CD14-positive monocyte (primary cell): Measurements from ENCODE around the gene NEGR1. TPM values are rescaled to one million over a fixed set of nuclear protein-coding genes. Genes with fewer than 3 reads are reported as not detected.

ENCODE experiments used
- DNase-seq, 3 donors: peaks; one replicate each; pipeline ENCODE4 v3.0.0-alpha.2; 2011 to 2022
- H2AFZ ChIP-seq: 2 replicates; pipeline ENCODE4 v1.6.0; 2012; ENCODE audit warnings: mild to moderate bottlenecking, low read depth, low read length, inconsistent platforms; ENCODE audit not compliant: insufficient read depth, poor library complexity, severe bottlenecking
- H3K27ac ChIP-seq, 2 donors: 1 replicate in 1 of 2; 2 replicates in 1 of 2; pipeline ENCODE4 v1.5.1; 2012 to 2013; ENCODE audit warnings: low read length in 2 of 2, control low read depth in 1 of 2, inconsistent platforms in 1 of 2, low read depth in 1 of 2, mild to moderate bottlenecking in 1 of 2
- H3K27me3 ChIP-seq, 2 donors: one replicate each; pipeline versions ENCODE4 v1.6.0 to v1.6.1; 2011 to 2013; ENCODE audit warnings: low read length in 2 of 2; ENCODE audit not compliant: control insufficient read depth in 2 of 2, insufficient read depth in 2 of 2
- H3K36me3 ChIP-seq, 2 donors: replicated peaks in 1 of 2; 1 replicate in 1 of 2; 2 replicates in 1 of 2; pipeline versions ENCODE4 v1.5.1 to v1.6.1; 2012 to 2013; ENCODE audit warnings: low read length in 2 of 2, control low read depth in 1 of 2, inconsistent platforms in 1 of 2, mild to moderate bottlenecking in 1 of 2; ENCODE audit not compliant: insufficient read depth in 2 of 2, control insufficient read depth in 1 of 2
- H3K4me1 ChIP-seq, 2 donors: 1 replicate in 1 of 2; 2 replicates in 1 of 2; pipeline versions ENCODE4 v1.5.1 to v1.6.1; 2012 to 2013; ENCODE audit warnings: low read length in 2 of 2, control low read depth in 1 of 2, inconsistent platforms in 1 of 2, mild to moderate bottlenecking in 1 of 2, moderate library complexity in 1 of 2; ENCODE audit not compliant: insufficient read depth in 2 of 2, control insufficient read depth in 1 of 2
- H3K4me2 ChIP-seq: replicated peaks from 2 replicates; pipeline ENCODE3; 2012; ENCODE audit warnings: low read length, moderate library complexity, mild to moderate bottlenecking; ENCODE audit not compliant: poor library complexity, severe bottlenecking; ENCODE audit errors: extremely low read depth
- H3K4me3 ChIP-seq, 3 experiments: fragments of 200-600 bp in 1 of 3; sonication (generic) in 1 of 3; replicated peaks in 1 of 3; 1 replicate in 2 of 3; 2 replicates in 1 of 3; pipeline ENCODE4 v1.5.1; 2011 to 2013; ENCODE audit warnings: low read length in 3 of 3, mild to moderate bottlenecking in 3 of 3, control low read depth in 2 of 3, low read depth in 2 of 3, inconsistent platforms in 1 of 3, moderate library complexity in 1 of 3
- H3K79me2 ChIP-seq: 2 replicates; pipeline ENCODE4 v1.6.0; 2012; ENCODE audit warnings: mild to moderate bottlenecking, control low read depth, inconsistent platforms, low read length, moderate library complexity; ENCODE audit not compliant: insufficient read depth
- H3K9ac ChIP-seq: 2 replicates; pipeline ENCODE4 v1.6.0; 2017; ENCODE audit warnings: low read length, mild to moderate bottlenecking; ENCODE audit not compliant: insufficient read depth, poor library complexity, severe bottlenecking
- H3K9me3 ChIP-seq, 2 donors: replicated peaks in 1 of 2; 1 replicate in 1 of 2; 2 replicates in 1 of 2; pipeline versions ENCODE4 v1.5.1 to v1.6.1; 2012 to 2013; ENCODE audit warnings: low read length in 2 of 2, control low read depth in 1 of 2; ENCODE audit not compliant: control insufficient read depth in 1 of 2, insufficient read depth in 1 of 2
- H4K20me1 ChIP-seq: 2 replicates; pipeline ENCODE4 v1.6.0; 2012; ENCODE audit warnings: mild to moderate bottlenecking, low read length, control low read depth, moderate library complexity; ENCODE audit not compliant: insufficient read depth
- H3K27ac Mint-ChIP-seq, 7 donors: one replicate each; pipeline ENCODE4 v1.8.0; 2020; ENCODE audit warnings: mild to moderate bottlenecking in 7 of 7, mixed read lengths in 7 of 7, moderate library complexity in 6 of 7, inconsistent platforms in 2 of 7
- H3K27me3 Mint-ChIP-seq, 3 donors: one replicate each; pipeline ENCODE4 v1.8.0; 2021 to 2022; ENCODE audit warnings: low read depth in 3 of 3, mild to moderate bottlenecking in 3 of 3, mixed read lengths in 3 of 3, moderate library complexity in 3 of 3, inconsistent platforms in 1 of 3
- H3K36me3 Mint-ChIP-seq, 2 donors: one replicate each; pipeline ENCODE4 v1.8.0; 2020; ENCODE audit warnings: mixed read lengths in 2 of 2, inconsistent platforms in 1 of 2, mild to moderate bottlenecking in 1 of 2
- H3K4me1 Mint-ChIP-seq: one replicate; pipeline ENCODE4 v1.8.0; 2020; ENCODE audit warnings: mild to moderate bottlenecking, mixed read lengths
- H3K4me3 Mint-ChIP-seq, 2 donors: one replicate each; pipeline ENCODE4 v1.8.0; 2020; ENCODE audit warnings: mild to moderate bottlenecking in 2 of 2, mixed read lengths in 2 of 2, moderate library complexity in 1 of 2
- H3K9me3 Mint-ChIP-seq, 7 donors: one replicate each; pipeline ENCODE4 v1.8.0; 2020 to 2022; ENCODE audit warnings: mixed read lengths in 7 of 7, mild to moderate bottlenecking in 6 of 7, moderate library complexity in 6 of 7, inconsistent platforms in 2 of 7
- CTCF ChIP-seq: fragments of 200-600 bp; IDR thresholded peaks from one replicate; pipeline ENCODE4 v1.8.0; 2022; ENCODE audit warnings: antibody characterized with exemption, mild to moderate bottlenecking
- WGBS: methylation state at CpG from one replicate; pipeline ENCODE4 v1.1.5; 2013; ENCODE audit warnings: missing lambda C conversion rate; ENCODE audit not compliant: insufficient coverage; 5-methylcytosine and 5-hydroxymethylcytosine counted together
- intact Hi-C, 2 donors: fragments of 100-400 bp; cut with micrococcal nuclease; formaldehyde crosslinking; loops; one replicate each; pipeline versions ENCODE4 v1.15.0 to v1.15.1; 2023
- polyA plus RNA-seq, 3 donors: library from polyadenylated mRNA; depleted of rRNA in 1 of 3; unstranded in 2 of 3; stranded (reverse) in 1 of 3; fragments of 300-500 nt in 2 of 3; fragments of >200 nt in 1 of 3; fragmentation: Illumina TruSeq in 2 of 3; gene quantifications; 1 replicate in 2 of 3; 2 replicates in 1 of 3; pipeline ENCODE4 v1.2.3, GENCODE V29; 2012 to 2021

The NEGR1 gene
- polyA plus RNA-seq, 3 donors, result 0.03 to 0.15 (median 0.13) TPM

- Histone ChIP-seq H3K9ac (no peak overlapping the region), H3K4me3 (no peak overlapping the region), H3K4me1 (no peaks in the 10 kb centered on the region), H3K27ac (no peak overlapping the region), H3K27me3 (no peaks in the 10 kb centered on the region), H3K79me2 (no peaks in the 10 kb centered on the region), H3K9me3 (no peaks in the 10 kb centered on the region), H3K4me2 (no peak overlapping the region), H4K20me1 (no peaks in the 10 kb centered on the region), H2AFZ (no peak overlapping the region), H3K36me3 (no peaks in the 10 kb centered on the region)
- H3K36me3 Mint-ChIP-seq, result no peaks in the 10 kb centered on the region
- H3K27me3 Mint-ChIP-seq, result peaks cover 0 to 1% (median 0%) of the 10 kb centered on the region in 3 donors
- H3K4me3 Mint-ChIP-seq, result no peak overlapping the region
- WGBS, result no CpG with 5 or more reads among the region's 1 CpG
- DNase-seq, result no peak
- no peaks in the 10 kb centered on the region for H3K4me1 Mint-ChIP-seq
- TF ChIP-seq CTCF, result no peak
- H3K9me3 Mint-ChIP-seq, result peaks cover 0 to 7% (median 2%) of the 10 kb centered on the region in 7 donors
- H3K27ac Mint-ChIP-seq, result no peak overlapping the region
- intact Hi-C loops, result no loop called here
These were observed 587.3 kb downstream of the NEGR1 start for GRCh38 chr1:71695084-71695483.

GRCh38 chr1:71693581-71693980 is 588.8 kb downstream of the NEGR1 start:
- no peak overlapping the region for H3K27ac ChIP-seq
- no peaks in the 10 kb centered on the region for H4K20me1 ChIP-seq
- no peak for DNase-seq
- H3K36me3 ChIP-seq, result no peaks in the 10 kb centered on the region
- Mint-ChIP-seq H3K36me3 (no peaks in the 10 kb centered on the region), H3K27me3 (peaks cover 0 to 1% (median 0%) of the 10 kb centered on the region in 3 donors), H3K4me1 (no peaks in the 10 kb centered on the region), H3K4me3 (no peak overlapping the region), H3K27ac (no peak overlapping the region), H3K9me3 (peaks cover 0 to 4% (median 0%) of the 10 kb centered on the region in 7 donors)
- H3K9me3 ChIP-seq, result no peaks in the 10 kb centered on the region
- no peak overlapping the region for H3K4me3 ChIP-seq
- H3K27me3 ChIP-seq, result no peaks in the 10 kb centered on the region
- intact Hi-C loops, result no loop called here
- H2AFZ ChIP-seq, result no peak overlapping the region
- no peak overlapping the region for H3K9ac ChIP-seq
- H3K4me2 ChIP-seq, result no peak overlapping the region
- no peak for TF ChIP-seq CTCF
- no peaks in the 10 kb centered on the region for H3K79me2 ChIP-seq
- H3K4me1 ChIP-seq, result no peaks in the 10 kb centered on the region
